ENCODE data around the gene TMEM44. TPM values are rescaled to one million over a fixed set of nuclear protein-coding genes. Genes with fewer than 3 reads are reported as not detected.
A peak's percentile ranks its signal among the peaks of the same experiment; 100 is the strongest.
"Not testable (repeated sequence)": the region's sequence is repeated elsewhere in the genome, so short reads cannot be mapped to it uniquely, and the experiment has no call there.

The TMEM44 gene
- total RNA-seq, 2 experiments from 2014 or later = 4.4 to 5.0 TPM

- Mint-ChIP-seq H3K4me3 (peak overlapping the region; percentile 83), H3K27ac (no peak overlapping the region), H3K9me3 (peaks cover 2% of the 10 kb centered on the region), H3K36me3 (ENCODE audit: low read depth) (peaks cover 2% of the 10 kb centered on the region), H3K4me1 (ENCODE audit: low read depth) (peaks cover 4% of the 10 kb centered on the region), H3K27me3 (no peaks in the 10 kb centered on the region)
- CTCF ChIA-PET = interaction anchor here (1.6 kb wide), 1 partner anchor 18 kb away, joined by 4 read pairs; no protein-coding TSS in a partner anchor
- ATAC-seq (peak; percentile 7), DNase-seq (no peak)
- intact Hi-C loops (cut with micrococcal nuclease) = no loop called here
- TF ChIP-seq, protein P1, sequence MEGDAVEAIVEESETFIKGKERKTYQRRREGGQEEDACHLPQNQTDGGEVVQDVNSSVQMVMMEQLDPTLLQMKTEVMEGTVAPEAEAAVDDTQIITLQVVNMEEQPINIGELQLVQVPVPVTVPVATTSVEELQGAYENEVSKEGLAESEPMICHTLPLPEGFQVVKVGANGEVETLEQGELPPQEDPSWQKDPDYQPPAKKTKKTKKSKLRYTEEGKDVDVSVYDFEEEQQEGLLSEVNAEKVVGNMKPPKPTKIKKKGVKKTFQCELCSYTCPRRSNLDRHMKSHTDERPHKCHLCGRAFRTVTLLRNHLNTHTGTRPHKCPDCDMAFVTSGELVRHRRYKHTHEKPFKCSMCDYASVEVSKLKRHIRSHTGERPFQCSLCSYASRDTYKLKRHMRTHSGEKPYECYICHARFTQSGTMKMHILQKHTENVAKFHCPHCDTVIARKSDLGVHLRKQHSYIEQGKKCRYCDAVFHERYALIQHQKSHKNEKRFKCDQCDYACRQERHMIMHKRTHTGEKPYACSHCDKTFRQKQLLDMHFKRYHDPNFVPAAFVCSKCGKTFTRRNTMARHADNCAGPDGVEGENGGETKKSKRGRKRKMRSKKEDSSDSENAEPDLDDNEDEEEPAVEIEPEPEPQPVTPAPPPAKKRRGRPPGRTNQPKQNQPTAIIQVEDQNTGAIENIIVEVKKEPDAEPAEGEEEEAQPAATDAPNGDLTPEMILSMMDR (IDR thresholded peaks at IDR 0.05) = no peak
- POLR2A ChIA-PET = no interaction called here
Observed at GRCh38 chr3:194632226-194632808, 902 bp downstream of the TMEM44 start.

- Mint-ChIP-seq H3K36me3 (ENCODE audit: low read depth) (peaks cover 2% of the 10 kb centered on the region), H3K27ac (no peak overlapping the region), H3K4me3 (peak overlapping the region; percentile 83), H3K4me1 (ENCODE audit: low read depth) (peaks cover 4% of the 10 kb centered on the region), H3K9me3 (peaks cover 2% of the 10 kb centered on the region), H3K27me3 (no peaks in the 10 kb centered on the region)
- ATAC-seq (no peak), DNase-seq (no peak)
- ChIA-PET CTCF (no interaction called here), POLR2A (no interaction called here)
- TF ChIP-seq, protein P1 (IDR thresholded peaks at IDR 0.05) = no peak
- intact Hi-C loops (cut with micrococcal nuclease) = no loop called here
Observed at GRCh38 chr3:194631696-194632095, 1.5 kb downstream of the TMEM44 start.

- H3K4me3 Mint-ChIP-seq; CTCF ChIA-PET; H3K36me3 Mint-ChIP-seq (ENCODE audit: low read depth); H3K4me1 Mint-ChIP-seq (ENCODE audit: low read depth); intact Hi-C loops (cut with micrococcal nuclease); H3K27me3 Mint-ChIP-seq; H3K27ac Mint-ChIP-seq; H3K9me3 Mint-ChIP-seq; POLR2A ChIA-PET; ATAC-seq; DNase-seq: not testable (repeated sequence)
Observed at GRCh38 chr3:194630681-194631080, 2.5 kb downstream of the TMEM44 start.

- no peaks in the 10 kb centered on the region for H3K9me3 Mint-ChIP-seq
- ATAC-seq (no peak), DNase-seq (no peak)
- ChIA-PET CTCF (interaction anchor here (0.9 kb wide), 1 partner anchor 9 kb away, joined by 3 read pairs; no protein-coding TSS in a partner anchor), POLR2A (no interaction called here)
- intact Hi-C loops (cut with micrococcal nuclease) = no loop called here
- H3K4me1 Mint-ChIP-seq (ENCODE audit: low read depth) = no peaks in the 10 kb centered on the region
- no peak overlapping the region for H3K27ac Mint-ChIP-seq
- no peaks in the 10 kb centered on the region for H3K27me3 Mint-ChIP-seq
- H3K36me3 Mint-ChIP-seq (ENCODE audit: low read depth) = no peaks in the 10 kb centered on the region
- H3K4me3 Mint-ChIP-seq = no peak overlapping the region
- TF ChIP-seq, protein P1 (IDR thresholded peaks at IDR 0.05) = no peak
Observed at GRCh38 chr3:194624956-194625355, 8.3 kb downstream of the TMEM44 start.

- POLR2A ChIA-PET = no interaction called here
- Mint-ChIP-seq H3K4me1 (ENCODE audit: low read depth) (no peaks in the 10 kb centered on the region), H3K9me3 (no peaks in the 10 kb centered on the region), H3K27me3 (no peaks in the 10 kb centered on the region), H3K4me3 (no peak overlapping the region), H3K27ac (no peak overlapping the region), H3K36me3 (ENCODE audit: low read depth) (no peaks in the 10 kb centered on the region)
- intact Hi-C loops (cut with micrococcal nuclease) = no loop called here
- CTCF ChIA-PET = interaction anchor here (0.9 to 1.7 kb wide), 3 partner anchors 11 to 37 kb away, joined by 3 to 5 read pairs (median 3); no protein-coding TSS in a partner anchor
- TF ChIP-seq, protein P1 (IDR thresholded peaks at IDR 0.05) = no peak
- no peak for DNase-seq
- no peak for ATAC-seq
Observed at GRCh38 chr3:194623449-194624290, 9.5 kb downstream of the TMEM44 start.

All from activated CD8-positive, alpha-beta T cell treated with anti-CD3 and anti-CD28 coated beads for 36 hours (primary cell).